ENCODE results near the gene APOF.

- TF ChIP-seq SPI1 (IDR thresholded peaks at IDR 0.05; ENCODE audit: borderline replicate concordance, low read depth) = no peak
- TF ChIP-seq, protein P1, sequence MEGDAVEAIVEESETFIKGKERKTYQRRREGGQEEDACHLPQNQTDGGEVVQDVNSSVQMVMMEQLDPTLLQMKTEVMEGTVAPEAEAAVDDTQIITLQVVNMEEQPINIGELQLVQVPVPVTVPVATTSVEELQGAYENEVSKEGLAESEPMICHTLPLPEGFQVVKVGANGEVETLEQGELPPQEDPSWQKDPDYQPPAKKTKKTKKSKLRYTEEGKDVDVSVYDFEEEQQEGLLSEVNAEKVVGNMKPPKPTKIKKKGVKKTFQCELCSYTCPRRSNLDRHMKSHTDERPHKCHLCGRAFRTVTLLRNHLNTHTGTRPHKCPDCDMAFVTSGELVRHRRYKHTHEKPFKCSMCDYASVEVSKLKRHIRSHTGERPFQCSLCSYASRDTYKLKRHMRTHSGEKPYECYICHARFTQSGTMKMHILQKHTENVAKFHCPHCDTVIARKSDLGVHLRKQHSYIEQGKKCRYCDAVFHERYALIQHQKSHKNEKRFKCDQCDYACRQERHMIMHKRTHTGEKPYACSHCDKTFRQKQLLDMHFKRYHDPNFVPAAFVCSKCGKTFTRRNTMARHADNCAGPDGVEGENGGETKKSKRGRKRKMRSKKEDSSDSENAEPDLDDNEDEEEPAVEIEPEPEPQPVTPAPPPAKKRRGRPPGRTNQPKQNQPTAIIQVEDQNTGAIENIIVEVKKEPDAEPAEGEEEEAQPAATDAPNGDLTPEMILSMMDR (IDR thresholded peaks at IDR 0.05; ENCODE audit: insufficient read depth, low read length) = no peak
Observed at GRCh38 chr12:56315249-56315621, 47.4 kb downstream of the APOF start.

All from HL-60 (cell line).